ENCODE data around the gene NFYC.

Gene NFYC

DNA sequence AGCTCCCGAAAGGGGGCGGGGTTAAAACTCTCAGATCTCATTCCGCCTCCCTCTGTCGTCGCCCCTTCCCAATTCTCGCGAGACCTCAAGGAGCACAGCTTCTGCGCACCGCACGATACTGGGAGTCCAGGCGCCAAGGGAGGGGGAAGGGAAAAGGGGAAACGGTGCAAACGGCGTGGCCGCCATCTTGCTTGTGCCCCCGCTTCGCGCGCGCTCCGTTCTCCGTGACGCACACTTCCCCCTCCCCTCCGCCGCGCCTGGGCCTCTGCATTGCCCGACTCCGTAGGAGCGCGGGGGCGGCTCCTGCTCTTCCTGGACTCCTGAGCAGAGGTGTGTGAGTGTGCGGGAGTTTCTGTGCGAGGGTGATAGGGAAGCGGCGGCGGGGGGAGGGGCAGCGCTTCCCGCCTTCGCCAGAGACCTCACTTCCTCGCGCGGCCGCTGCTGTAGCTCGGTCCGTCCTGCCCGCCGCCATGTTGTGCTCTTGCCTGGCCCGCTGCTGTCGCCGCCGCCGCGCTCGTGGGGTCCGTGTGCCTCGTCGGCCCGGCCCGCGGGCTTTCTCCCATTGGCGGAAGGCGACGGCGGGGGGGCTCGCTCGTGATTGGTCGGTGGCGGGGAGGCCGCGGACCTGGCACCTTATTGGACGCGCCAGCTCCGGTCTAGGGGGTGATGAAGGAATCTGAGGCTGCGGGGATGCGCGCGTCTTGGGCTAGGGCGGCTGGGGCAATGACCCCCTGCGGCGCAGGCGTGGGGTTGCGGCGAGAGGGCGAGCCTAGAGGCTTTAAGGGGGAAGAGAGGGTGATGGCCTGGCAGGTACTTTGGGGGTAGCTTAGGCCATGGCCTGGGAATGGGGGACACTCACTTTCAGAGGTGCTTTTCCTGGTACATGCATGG is at the start of gene NFYC:
NFYC (plus strand) TSS at position 167 of the 891 bp plus-strand sequence. CDS start 47,140 bp downstream, outside the sequence.
- DNase-seq, result peak; percentile 95

DNA sequence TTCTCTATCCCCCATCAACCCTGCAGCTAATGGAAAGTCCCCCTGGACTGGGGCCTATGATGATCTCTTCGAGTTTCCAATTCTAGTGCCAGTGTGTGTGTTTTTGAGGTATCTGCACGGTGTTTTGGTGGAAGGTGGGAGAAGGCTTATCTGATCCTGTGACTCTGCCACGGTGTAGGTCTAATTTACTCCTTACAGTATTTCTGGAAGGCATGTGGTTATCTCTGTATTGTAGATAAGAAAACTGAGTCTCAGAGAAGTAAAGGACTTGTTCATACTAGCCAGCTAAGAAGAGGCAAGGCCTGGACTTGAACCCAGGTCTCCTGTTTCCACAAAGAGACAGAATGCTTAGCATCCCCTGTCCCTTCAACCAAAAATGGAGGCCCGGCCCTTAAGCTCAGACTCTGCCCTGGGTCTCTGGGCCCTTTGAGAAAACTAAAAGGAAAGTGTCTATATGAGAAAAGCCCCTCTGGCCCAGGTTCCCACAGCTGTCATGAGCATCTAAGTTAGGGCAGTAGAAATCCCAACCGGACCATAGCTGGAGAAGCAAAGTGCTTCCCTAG is 46.3 kb upstream of the NFYC start:
- no peak for DNase-seq

DNA sequence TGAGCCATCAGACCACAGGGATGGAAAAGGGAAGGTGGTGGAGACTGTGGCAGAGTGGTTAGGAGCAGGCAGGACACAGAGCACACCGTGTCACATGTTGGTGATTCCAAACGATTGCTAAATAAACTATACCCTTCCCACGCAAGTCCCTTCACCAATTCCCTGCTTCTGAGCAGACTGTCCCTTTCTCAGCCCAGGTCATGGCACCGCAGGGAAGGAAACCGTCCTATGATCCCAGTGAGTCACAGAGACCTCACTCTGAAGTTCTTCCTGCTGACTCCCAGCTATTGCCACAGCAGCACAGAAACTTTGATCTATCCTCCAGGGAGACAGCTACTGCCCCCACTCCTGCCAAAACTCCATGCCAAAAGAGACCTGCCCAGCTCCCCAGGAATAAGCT is 45.2 kb upstream of the NFYC start:
- DNase-seq, result no peak

DNA sequence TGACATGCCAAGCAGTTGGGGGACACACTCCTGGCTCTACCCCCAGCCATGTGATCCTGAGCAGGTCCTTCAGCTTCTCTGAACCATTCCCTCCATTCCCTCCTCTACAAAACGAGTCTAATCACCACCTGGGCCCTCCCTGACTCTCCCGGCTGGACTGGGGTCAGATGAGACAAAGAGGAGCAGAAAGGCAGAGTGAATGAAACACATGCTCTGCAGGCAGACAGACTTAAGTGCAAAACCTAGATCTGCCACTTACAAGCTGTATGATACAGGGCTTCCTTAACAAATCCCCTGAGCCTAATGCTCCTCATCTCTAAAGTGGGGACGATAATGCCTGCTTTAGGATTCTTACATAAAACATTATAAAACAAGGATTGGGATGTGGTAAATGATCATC is 43.3 kb upstream of the NFYC start:
- no peak for DNase-seq

DNA sequence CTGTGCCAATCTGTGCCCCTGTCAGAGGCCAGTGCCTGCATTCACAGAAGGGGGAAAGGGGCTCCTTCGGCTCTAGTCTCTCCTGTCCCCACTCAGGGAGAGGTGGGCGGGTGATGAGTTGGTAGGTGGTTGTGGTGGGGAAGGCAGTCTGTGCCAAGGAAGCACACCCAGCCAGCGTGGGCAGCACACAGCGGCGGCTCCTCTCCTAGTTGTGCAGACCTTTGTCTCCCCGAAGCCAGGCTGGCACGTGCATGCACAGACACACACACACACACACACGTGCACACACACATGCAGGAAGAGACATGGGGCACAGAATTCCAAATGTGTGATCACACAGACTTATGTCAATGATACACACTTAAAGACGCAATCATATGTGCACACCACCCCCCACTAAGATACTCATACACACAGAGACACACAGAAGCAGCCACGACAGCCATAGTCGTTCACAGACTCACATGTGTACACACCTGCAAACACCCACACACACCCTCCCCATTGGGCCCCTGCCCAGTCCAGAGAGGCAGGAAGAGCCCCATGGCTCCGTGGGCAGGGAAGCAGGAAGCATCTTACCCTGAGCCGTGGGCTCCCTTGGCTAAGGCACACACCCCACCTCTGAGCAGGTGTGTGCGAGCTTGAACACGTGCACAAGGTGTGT is 42.4 kb upstream of the NFYC start:
- DNase-seq, result no peak

DNA sequence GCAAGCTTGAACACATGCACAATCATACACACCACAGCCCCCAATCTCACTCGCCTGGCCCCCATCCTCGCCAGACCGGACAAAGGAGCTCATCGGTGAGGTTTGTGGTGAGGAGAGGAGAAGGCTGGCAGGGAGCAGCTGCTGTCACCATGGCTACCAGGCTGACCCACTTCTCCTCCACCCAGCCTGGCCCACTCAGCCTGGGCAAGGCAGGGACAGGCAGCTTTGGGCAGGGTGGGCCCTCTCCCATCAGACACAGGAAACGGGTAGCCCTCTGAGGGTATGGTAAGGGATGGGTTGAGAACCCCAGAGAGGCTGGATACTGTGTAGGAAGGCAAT is 41.9 kb upstream of the NFYC start:
- DNase-seq, result no peak

DNA sequence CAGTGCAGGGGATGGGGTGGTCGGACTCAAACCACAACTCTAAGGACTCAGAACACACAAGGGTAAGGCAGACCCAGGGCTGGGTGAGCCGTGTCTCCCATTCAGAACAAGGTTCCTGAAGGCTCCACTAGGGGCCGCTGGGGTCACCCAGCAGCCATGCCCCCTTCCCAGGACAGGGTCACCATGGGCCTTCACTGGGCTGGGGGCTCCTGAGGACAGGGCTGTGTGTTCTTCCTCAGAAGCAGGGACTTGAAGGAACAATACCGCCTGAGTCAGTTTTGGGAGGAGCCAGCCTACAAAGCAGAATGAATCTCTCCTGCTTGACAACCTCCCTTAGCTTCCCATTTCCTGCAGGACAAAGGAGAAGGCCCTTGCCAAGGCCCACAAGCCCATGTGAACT is 41.4 kb upstream of the NFYC start:
- DNase-seq, result no peak

DNA sequence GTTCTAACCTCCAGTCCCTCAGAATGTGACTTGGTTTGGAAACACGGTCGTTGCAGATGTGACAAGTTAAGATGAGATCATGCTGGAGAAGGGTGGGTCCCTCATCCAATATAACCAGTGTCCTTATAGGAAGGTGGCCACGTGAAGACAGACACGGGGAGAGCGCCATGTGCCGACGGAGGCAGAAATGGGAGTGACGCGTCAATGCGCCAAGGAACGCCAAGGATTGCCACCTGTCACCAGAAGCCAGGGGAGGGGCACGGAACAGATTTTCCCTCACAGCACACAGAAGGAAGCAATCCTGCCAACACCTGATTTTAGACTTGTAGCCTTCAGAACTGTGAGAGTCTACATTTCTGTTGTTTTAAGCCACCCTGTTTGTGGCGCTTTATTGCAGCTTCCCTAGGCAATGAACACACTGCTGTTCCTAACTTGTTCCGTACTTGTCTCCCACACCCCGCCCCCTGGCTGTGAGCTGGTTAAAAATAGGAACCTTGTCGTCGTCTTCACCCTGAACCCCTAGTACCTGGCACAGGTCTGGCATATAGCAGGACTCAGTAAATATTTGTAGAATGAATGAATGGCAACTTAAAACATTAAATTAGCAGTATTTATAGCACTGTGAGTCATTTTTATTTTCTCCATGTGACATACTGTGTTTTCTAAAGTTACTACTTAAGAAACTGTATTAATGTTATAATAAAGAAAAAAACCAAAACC is 40.2 kb upstream of the NFYC start:
- DNase-seq, result no peak

DNA sequence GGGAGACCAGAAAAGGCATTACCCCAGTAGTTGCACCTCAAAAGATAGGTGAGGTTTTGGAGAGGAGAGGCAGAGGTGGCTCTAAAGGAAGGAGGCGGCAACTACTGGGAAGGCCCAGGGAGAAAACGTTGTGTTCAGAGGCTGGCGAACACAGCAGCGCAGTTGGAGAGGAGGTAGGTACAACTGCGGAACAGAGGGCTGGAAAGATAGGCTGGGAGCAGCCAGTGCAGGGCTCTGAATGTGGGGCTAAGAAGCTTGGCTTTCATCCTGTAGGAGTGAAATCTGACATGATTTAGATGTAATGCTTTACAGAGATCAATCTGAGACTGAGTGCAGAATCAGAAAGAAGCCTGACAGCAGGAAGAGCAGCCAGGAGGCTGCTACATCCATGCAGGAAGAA is 39.0 kb upstream of the NFYC start:
- DNase-seq, result no peak

DNA sequence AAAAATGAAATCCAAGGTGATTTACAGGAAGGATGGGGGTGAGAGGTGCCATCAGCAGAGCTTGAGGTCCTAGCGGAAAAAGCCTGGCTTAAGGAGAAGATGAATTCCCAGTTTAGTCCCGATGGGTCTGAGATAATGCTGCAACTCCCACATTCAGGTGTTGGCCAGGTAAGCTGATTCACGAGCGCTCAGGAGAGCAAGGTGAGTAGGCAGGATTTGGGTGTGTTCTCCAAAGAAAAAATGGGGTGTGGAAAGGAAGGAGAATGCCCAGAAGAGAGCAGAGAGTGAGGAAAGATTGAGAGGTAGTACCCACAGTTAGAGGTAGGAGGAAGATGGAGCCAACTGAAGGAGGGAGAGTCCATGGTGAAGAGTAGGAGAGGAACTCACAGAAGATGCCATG is 38.5 kb upstream of the NFYC start:
- DNase-seq, result no peak

DNA sequence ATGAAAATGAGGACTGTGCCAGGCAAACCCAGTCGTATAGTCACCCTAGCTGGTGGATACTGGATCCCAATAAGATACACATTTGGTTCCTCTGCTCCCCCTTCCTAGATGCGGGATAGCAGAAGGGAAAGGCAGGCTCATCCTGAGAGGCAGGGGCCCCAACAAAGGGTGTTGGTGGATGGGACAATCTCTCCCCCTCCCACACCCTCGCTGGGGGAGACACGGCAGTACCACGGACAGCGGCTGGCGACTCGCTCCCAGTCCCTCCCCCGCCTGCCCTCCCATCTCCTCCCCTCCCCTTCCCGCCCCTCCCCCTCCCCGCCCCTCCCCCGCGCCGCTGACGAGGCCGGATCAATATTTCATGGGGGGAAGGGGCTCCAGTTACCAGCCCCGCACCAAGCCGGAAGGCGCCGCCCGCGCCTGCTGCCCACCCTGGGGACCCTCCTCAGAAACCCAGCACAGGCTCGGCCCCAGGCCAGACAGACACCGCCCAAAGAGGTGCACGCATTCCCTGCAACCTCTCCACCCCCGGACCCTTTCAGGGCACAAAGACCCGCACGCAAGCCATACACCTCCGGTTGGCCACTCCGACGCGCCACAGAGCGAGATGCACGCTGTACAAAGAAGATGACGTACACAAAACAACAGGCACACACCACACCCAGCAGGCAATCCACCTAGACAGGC is 37.5 kb upstream of the NFYC start:
- no peak for DNase-seq

DNA sequence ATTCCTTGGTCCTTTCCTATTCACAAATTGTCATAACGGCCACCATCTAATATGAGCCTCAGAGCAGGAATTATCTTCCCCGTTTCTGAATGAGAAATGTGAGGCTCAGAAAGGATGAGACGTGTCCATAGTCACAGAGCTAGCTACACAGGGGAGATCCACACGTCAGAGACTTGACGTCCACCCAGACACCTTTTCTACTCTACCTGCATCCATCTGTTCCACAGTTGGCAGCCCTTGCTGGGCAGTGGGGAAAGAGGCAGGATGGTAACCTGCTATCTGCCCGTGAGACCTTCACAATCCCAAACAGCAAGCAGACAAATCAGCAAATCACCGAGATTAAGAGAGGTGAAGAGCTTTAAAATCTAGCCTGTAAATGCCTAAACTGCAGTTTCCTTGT is 34.5 kb upstream of the NFYC start:
- DNase-seq, result no peak

DNA sequence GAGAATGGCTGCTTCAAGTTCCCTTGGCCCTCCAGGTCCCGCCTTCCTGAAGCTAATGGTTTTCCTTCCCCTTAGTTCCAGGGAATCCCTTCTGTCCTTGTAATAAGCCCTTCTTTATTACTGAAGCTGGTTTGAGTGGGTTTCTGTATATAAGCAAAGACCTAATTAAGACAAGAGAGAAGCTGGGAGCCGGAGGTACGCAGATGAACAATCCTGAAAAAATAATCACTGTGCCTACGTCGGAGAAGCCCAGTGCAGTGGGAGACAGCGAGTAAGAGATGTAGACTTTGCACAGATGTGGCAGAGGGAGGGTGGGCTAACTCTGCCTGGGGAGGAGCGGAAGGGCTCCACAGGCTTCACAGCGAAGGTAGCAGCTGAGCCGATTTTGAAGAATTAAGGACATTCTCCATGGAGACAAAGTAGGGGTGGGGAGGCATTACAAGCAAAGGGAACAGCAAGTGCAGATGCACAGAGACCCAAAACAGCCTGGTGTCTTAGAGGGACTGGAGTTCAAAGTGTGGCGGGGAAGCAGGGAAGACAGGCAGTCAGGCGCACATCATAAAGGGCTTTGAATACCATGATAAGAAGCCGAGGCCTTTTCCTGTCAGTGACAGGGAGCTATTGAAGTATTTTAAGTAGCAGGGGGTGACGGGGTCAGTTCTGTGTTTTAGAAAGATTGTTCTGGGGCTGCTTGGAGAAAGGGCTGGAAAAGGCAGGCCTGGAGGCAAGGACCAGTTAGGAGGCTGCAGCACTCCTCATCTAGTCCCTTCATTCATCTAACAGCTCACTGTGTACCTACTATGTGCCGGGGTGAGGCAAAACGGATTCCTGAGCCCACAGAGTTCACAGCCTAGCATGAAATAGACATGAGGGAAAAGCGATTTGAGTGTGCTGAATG is 32.5 kb upstream of the NFYC start:
- DNase-seq, result no peak

DNA sequence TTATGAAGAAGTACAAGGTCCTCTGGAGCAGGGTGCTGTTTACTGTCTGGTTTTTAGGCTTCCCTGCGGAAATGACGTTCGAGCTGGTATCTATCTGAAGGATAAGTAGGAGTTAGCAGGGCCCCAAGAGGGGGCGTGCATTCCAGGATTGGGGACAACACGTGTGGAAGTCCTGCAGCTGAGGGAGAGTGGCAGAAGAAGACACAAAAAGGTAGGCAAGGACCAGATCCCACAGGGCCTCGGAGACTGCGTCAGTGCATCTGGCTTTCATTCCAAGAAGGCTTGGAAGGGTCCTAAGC is 31.9 kb upstream of the NFYC start:
- no peak for DNase-seq

DNA sequence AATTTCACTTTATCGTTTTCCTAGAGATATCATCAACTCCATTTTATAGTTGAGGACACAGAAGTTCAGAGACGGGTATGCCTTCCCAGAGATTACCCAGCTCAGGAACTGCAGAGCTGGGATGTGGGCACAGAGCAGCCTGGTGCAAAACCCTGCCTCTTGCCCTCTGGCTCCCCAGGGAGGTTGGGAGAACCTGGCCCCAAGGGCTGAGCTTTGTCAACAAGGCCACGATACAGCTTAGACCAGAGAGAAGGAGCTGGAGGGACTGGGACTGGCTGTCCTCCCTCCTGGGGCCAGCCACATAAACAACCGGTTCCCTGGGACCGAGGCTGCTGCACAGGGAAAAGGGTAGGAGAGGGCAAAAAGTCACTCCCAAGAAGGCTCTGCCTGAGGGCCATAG is 29.8 kb upstream of the NFYC start:
- no peak for DNase-seq

DNA sequence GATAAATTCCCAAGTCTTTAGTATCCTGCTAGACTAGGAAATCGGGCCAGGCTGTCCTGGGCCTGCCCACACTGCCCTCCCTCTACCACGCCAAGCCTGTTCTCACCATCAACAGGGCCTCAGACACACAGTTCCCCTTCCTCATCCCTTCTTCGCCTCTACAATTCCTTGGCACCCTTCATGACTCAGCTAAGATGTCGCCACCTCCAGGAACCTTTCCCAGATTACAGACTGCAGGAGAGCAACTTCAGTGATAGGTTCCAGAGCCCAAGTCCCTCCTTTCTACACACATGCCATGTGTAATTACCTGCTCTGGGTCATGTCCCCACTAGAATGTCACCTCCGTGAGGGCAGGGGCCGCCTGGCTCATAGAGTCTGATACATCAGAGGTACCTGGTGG is 29.4 kb upstream of the NFYC start:
- DNase-seq, result no peak

DNA sequence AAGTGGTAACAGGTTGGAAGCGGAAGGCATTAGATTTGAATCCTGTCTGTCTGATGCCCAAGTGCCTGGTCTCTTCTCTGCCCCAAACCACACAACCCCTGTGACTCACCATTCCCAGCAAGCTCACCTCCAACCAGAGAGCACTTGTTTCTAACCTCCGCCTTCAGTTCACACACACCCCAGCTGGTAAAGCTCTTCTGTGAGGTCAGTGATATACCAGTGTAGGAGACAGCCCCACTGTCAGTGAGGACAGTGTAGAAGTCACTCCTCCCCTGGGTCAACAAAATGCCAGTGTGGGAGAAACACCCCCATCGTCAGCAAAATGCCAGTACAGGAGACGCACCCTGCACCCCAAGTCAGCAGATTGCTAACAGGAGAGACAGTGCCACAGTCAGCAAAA is 28.6 kb upstream of the NFYC start:
- DNase-seq, result no peak

DNA sequence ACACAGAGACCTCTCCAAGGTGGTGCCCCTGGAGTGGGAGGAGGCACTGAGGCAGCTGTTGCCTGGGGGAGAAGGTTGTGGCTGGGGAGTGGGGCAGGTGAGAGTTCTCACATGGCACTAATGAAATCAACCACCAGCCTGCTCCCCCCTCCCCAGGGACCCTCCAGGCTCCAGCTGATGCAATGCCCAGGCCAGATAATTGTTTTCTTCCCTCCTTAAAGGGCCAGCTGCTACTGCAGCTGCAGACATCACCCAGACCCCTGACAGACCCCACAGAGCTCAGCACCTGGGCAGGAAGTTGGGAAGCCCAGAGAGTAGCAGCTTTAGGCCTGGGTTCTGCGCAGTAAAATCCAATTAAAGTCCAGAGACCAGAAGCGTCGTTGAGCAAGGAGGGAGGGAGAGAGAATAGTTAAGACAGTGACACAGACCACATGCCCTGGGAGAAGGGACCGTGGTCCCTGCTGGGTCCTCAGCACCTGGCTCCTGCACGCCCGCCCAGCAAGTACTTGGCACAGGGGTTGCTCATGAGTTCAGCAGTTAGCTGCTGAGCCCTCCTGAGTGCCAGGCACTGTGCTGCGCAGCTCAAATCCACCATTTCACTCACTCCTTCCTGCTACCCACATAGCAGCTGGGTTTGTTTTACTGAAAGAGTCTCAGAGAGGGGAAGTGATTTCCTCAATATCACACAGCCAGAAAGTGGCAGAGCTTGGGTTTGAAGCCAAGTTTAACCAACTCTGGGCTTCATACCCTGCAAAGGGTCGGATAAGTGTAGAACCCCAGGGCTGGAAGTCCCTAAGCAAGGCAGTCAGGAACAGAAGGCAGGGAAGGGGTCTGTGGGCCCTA is 28.0 kb upstream of the NFYC start:
- no peak for DNase-seq

DNA sequence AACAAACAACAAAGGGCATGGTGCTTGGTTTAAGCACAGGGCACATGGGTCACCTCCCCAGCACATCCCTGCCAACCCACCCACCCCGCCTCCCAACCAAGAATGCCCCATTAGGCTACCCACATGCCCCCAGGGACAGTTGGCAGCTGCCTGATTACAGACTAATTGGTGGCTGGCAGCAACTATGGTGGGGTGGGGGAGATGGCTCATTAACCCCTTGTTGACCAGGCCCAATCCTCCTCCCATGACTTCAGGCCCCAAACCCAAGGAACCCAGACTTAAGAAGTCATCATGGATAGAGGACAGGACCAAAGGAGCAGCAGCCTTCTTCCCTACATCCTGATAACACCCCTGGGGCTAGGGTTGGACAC is 27.4 kb upstream of the NFYC start:
- DNase-seq, result no peak

DNA sequence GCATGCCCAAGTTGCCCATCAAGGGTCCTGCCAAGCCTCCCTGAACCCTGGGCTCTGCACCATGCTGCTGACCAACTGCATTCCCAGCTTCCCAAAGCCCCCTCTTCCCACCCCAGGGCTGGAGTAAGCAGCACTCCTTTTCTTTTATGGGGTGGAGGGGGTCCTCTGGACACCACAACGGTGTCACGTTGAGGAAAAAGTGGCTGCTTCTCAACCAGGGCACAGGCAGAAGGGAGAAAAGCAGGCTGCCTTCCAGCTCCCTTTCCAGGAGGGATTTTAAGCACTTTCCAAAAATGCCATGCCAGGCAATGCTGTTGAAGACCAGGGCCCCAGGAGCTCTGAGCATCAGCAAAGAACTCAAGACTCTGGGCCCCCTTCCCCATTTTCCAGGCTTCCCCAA is 26.7 kb upstream of the NFYC start:
- no peak for DNase-seq
